Neural progenitor cell (in vitro differentiated cells): Measurements from ENCODE around the gene GFRA4. TPM values are rescaled to one million over a fixed set of nuclear protein-coding genes. Genes with fewer than 3 reads are reported as not detected.

Source experiments
- DNase-seq: peaks from one replicate; pipeline ENCODE4 v3.0.0-alpha.2; 2016; ENCODE audit warnings: low spot score
- H2AFZ ChIP-seq: fragments of 200-600 bp; sonication (generic); replicated peaks from 2 replicates; pipeline ENCODE4 v1.6.1; 2016; ENCODE audit warnings: antibody characterized with exemption
- H3F3A ChIP-seq: fragments of 200-600 bp; sonication (generic); 2 replicates; pipeline ENCODE4 v1.6.1; 2016; ENCODE audit warnings: antibody characterized with exemption, low read depth
- H3K27ac ChIP-seq: fragments of 200-600 bp; sonication (generic); 2 replicates; pipeline ENCODE4 v1.5.1; 2016; ENCODE audit warnings: mild to moderate bottlenecking
- H3K27me3 ChIP-seq: fragments of 200-600 bp; sonication (generic); 2 replicates; pipeline ENCODE4 v1.6.1; 2016; ENCODE audit warnings: mild to moderate bottlenecking, moderate library complexity
- H3K36me3 ChIP-seq: fragments of 200-600 bp; sonication (generic); 2 replicates; pipeline ENCODE4 v1.5.1; 2016
- H3K4me1 ChIP-seq: fragments of 200-600 bp; sonication (generic); 2 replicates; pipeline ENCODE4 v1.6.1; 2016; ENCODE audit warnings: mixed run types
- H3K4me2 ChIP-seq: fragments of 200-600 bp; sonication (generic); 2 replicates; pipeline ENCODE4 v1.6.1; 2016
- H3K4me3 ChIP-seq: fragments of 200-600 bp; sonication (generic); 2 replicates; pipeline ENCODE4 v1.5.1; 2016
- H3K79me2 ChIP-seq: fragments of 200-600 bp; sonication (generic); 2 replicates; pipeline ENCODE4 v1.6.1; 2016; ENCODE audit warnings: low read depth
- H3K9ac ChIP-seq: fragments of 200-600 bp; sonication (generic); 2 replicates; pipeline ENCODE4 v1.6.1; 2016
- H3K9me3 ChIP-seq: fragments of 200-600 bp; sonication (generic); 2 replicates; pipeline ENCODE4 v1.5.1; 2016; ENCODE audit warnings: low read depth
- H4K20me1 ChIP-seq: fragments of 200-600 bp; sonication (generic); 2 replicates; pipeline ENCODE4 v1.6.1; 2016; ENCODE audit warnings: low read depth
- H3K27ac Mint-ChIP-seq: 3 replicates; pipeline ENCODE4 v1.8.0; 2021; ENCODE audit warnings: mixed read lengths
- H3K27me3 Mint-ChIP-seq: 2 replicates; pipeline ENCODE4 v1.8.0; 2022; ENCODE audit warnings: low read depth, mild to moderate bottlenecking, inconsistent platforms, moderate library complexity, mixed read lengths; ENCODE audit not compliant: insufficient read depth
- H3K36me3 Mint-ChIP-seq: 3 replicates; pipeline ENCODE4 v1.8.0; 2021; ENCODE audit warnings: mixed read lengths
- H3K4me1 Mint-ChIP-seq: 3 replicates; pipeline ENCODE4 v1.8.0; 2021; ENCODE audit warnings: mixed read lengths
- H3K4me3 Mint-ChIP-seq: 3 replicates; pipeline ENCODE4 v1.8.0; 2021; ENCODE audit warnings: mild to moderate bottlenecking, moderate library complexity, mixed read lengths
- H3K9me3 Mint-ChIP-seq: 3 replicates; pipeline ENCODE4 v1.8.0; 2020; ENCODE audit warnings: mixed read lengths
- CTCF ChIP-seq: fragments of 200-600 bp; sonication (generic); IDR thresholded peaks from 2 replicates; pipeline ENCODE4 v1.5.1; 2017; ENCODE audit warnings: antibody characterized with exemption, mild to moderate bottlenecking
- EZH2 ChIP-seq: fragments of 200-600 bp; sonication (generic); IDR thresholded peaks from 2 replicates; pipeline ENCODE4 v1.6.1; 2017; ENCODE audit warnings: antibody characterized with exemption, mild to moderate bottlenecking, moderate library complexity
- EZH2phosphoT487 ChIP-seq: fragments of 200-600 bp; sonication (generic); IDR thresholded peaks from 2 replicates; pipeline ENCODE4 v1.6.1; 2017; ENCODE audit warnings: antibody characterized with exemption
- total RNA-seq: library from RNA; depleted of rRNA; stranded (reverse); fragments of >200 nt; gene quantifications from 2 replicates; pipeline ENCODE4 v1.2.3, GENCODE V29; 2015; ENCODE audit warnings: low replicate concordance

The GFRA4 gene
- total RNA-seq, 1 donor from 2014 or later, result not detected

GRCh38 chr20:3693376-3693775 lies 30.2 kb upstream of the GFRA4 start:
- H3K36me3 Mint-ChIP-seq, result no peaks in the 10 kb centered on the region
- no peak for DNase-seq
- Histone ChIP-seq H3K9ac (no peak overlapping the region), H3K4me2 (no peak overlapping the region), H3K4me3 (no peak overlapping the region), H3K9me3 (no peaks in the 10 kb centered on the region), H3F3A (no peaks in the 10 kb centered on the region), H3K27me3 (no peaks in the 10 kb centered on the region), H2AFZ (no peak overlapping the region), H3K27ac (no peak overlapping the region), H4K20me1 (no peaks in the 10 kb centered on the region), H3K36me3 (no peaks in the 10 kb centered on the region), H3K4me1 (no peaks in the 10 kb centered on the region), H3K79me2 (no peaks in the 10 kb centered on the region)
- H3K9me3 Mint-ChIP-seq, result peaks cover 3% of the 10 kb centered on the region
- no peak overlapping the region for H3K27ac Mint-ChIP-seq
- no peak overlapping the region for H3K4me3 Mint-ChIP-seq
- peaks cover 15% of the 10 kb centered on the region for H3K27me3 Mint-ChIP-seq
- H3K4me1 Mint-ChIP-seq, result peaks cover 2% of the 10 kb centered on the region
- no peak for TF ChIP-seq CTCF
- TF ChIP-seq EZH2phosphoT487, result no peak
- no peak for TF ChIP-seq EZH2

- no peak for DNase-seq
- no peak overlapping the region for H3K27ac Mint-ChIP-seq
- Histone ChIP-seq H3K9me3 (no peaks in the 10 kb centered on the region), H2AFZ (no peak overlapping the region), H3K4me1 (no peaks in the 10 kb centered on the region), H3K27ac (no peak overlapping the region), H3K27me3 (no peaks in the 10 kb centered on the region), H3K79me2 (no peaks in the 10 kb centered on the region), H3K4me2 (no peak overlapping the region), H3K9ac (no peak overlapping the region), H4K20me1 (no peaks in the 10 kb centered on the region), H3F3A (no peaks in the 10 kb centered on the region), H3K4me3 (no peak overlapping the region), H3K36me3 (no peaks in the 10 kb centered on the region)
- peaks cover 2% of the 10 kb centered on the region for H3K4me1 Mint-ChIP-seq
- no peak for TF ChIP-seq EZH2phosphoT487
- no peak for TF ChIP-seq EZH2
- no peak for TF ChIP-seq CTCF
- H3K36me3 Mint-ChIP-seq, result no peaks in the 10 kb centered on the region
- peaks cover 16% of the 10 kb centered on the region for H3K27me3 Mint-ChIP-seq
- H3K4me3 Mint-ChIP-seq, result no peak overlapping the region
- peaks cover 3% of the 10 kb centered on the region for H3K9me3 Mint-ChIP-seq
Observed at GRCh38 chr20:3692706-3693294, 29.6 kb upstream of the GFRA4 start.

GRCh38 chr20:3691897-3692296 lies 28.7 kb upstream of the GFRA4 start:
- Histone ChIP-seq H3K9me3 (no peaks in the 10 kb centered on the region), H2AFZ (no peak overlapping the region), H4K20me1 (no peaks in the 10 kb centered on the region), H3K36me3 (no peaks in the 10 kb centered on the region), H3K4me1 (no peaks in the 10 kb centered on the region), H3K27me3 (no peaks in the 10 kb centered on the region), H3F3A (no peaks in the 10 kb centered on the region), H3K9ac (no peak overlapping the region), H3K4me2 (no peak overlapping the region), H3K4me3 (no peak overlapping the region), H3K79me2 (no peaks in the 10 kb centered on the region), H3K27ac (no peak overlapping the region)
- TF ChIP-seq EZH2 (no peak), EZH2phosphoT487 (no peak), CTCF (no peak)
- Mint-ChIP-seq H3K27ac (no peak overlapping the region), H3K4me3 (no peak overlapping the region), H3K36me3 (no peaks in the 10 kb centered on the region), H3K9me3 (peaks cover 3% of the 10 kb centered on the region), H3K27me3 (peaks cover 23% of the 10 kb centered on the region), H3K4me1 (peaks cover 5% of the 10 kb centered on the region)
- no peak for DNase-seq
